ENCODE data around the gene AADACL3.
"Not testable (repeated sequence)": the region's sequence is repeated elsewhere in the genome, so short reads cannot be mapped to it uniquely, and the experiment has no call there.

The AADACL3 gene, protein sequence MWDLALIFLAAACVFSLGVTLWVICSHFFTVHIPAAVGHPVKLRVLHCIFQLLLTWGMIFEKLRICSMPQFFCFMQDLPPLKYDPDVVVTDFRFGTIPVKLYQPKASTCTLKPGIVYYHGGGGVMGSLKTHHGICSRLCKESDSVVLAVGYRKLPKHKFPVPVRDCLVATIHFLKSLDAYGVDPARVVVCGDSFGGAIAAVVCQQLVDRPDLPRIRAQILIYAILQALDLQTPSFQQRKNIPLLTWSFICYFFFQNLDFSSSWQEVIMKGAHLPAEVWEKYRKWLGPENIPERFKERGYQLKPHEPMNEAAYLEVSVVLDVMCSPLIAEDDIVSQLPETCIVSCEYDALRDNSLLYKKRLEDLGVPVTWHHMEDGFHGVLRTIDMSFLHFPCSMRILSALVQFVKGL

DNA sequence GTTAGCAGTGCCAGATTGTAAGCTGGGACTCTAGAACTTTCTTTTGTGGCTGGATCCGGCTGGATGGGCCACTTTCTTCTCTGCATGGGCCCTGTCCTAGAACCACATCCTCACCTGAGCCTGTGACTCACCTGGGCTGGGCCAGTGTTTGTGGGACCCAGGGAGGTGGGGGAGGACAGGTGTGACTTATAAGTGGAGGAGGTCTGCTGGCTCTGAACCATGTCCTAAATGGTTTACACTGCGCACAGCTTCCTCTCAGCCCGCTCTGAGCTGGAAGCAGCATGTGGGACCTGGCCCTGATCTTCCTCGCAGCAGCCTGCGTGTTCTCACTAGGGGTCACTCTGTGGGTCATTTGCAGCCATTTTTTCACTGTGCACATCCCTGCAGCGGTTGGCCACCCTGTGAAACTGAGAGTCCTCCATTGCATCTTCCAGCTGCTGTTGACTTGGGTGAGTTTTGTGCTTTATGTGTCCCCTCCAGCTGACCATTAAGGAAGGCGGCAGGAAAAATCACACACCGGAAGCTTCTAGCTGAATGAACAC, at the start of gene AADACL3:
Gene AADACL3 (plus strand): TSS at position 215 of the 542 bp plus-strand sequence. CDS start 67 bp downstream, at position 282.
- H3K27me3 Mint-ChIP-seq, result peaks cover 13% of the 10 kb centered on the region
- H3K9me3 Mint-ChIP-seq, result no peaks in the 10 kb centered on the region
- H3K4me3 Mint-ChIP-seq, result no peak within 1 kb of the TSS

DNA sequence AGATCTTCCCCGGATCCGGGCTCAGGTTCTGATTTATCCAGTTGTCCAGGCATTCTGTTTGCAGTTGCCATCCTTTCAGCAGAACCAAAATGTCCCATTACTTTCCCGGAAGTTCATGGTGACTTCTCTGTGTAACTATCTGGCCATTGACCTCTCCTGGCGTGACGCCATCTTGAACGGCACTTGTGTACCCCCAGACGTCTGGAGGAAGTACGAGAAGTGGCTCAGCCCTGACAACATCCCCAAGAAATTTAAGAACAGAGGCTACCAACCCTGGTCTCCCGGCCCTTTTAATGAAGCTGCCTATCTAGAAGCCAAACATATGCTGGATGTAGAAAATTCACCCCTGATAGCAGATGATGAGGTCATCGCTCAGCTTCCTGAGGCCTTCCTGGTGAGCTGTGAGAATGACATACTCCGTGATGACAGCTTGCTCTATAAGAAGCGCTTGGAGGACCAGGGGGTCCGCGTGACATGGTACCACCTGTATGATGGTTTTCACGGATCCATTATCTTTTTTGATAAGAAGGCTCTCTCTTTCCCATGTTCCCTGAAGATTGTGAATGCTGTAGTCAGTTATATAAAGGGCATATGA, 49.7 kb upstream of the AADACL3 start:
- Mint-ChIP-seq H3K4me3 (no peak overlapping the region), H3K27me3 (no peaks in the 10 kb centered on the region), H3K4me1 (no peaks in the 10 kb centered on the region), H3K27ac (no peak overlapping the region), H3K9me3 (no peaks in the 10 kb centered on the region), H3K36me3 (no peaks in the 10 kb centered on the region)

More for the DNA sequence above, at the start of gene AADACL3:
- Mint-ChIP-seq H3K27ac (no peak within 1 kb of the TSS), H3K4me1 (no peaks in the 10 kb centered on the region), H3K36me3 (no peaks in the 10 kb centered on the region)

DNA sequence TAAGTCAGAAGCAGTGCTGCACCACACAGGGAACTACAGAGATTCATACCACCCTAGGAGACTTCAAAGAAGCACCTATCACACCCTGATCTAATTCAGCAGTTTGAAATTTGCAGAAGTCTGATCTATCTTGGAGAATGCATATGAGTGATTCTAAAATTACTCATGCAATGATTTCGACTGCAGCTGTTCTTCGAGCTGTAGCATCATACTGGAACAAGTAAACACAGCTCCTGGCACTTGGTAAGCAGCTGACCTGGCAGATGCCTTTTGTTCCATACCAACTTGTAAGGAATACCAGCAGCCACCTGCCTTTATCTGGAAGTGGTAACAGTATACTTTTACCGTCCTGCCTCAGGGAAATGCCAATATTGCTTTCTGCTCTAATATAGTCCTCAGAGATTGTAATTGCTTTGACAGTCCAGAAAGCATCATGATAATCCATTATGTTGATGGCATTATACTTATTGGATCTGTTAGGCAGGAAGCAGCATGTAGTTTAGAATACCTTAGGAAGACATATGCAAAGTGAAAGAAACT, 46.3 kb upstream of the AADACL3 start:
- no peaks in the 10 kb centered on the region for H3K4me1 Mint-ChIP-seq
- H3K27ac Mint-ChIP-seq, result no peak overlapping the region
- H3K27me3 Mint-ChIP-seq, result no peaks in the 10 kb centered on the region
- H3K4me3 Mint-ChIP-seq, result no peak overlapping the region
- H3K9me3 Mint-ChIP-seq, result no peaks in the 10 kb centered on the region
- no peaks in the 10 kb centered on the region for H3K36me3 Mint-ChIP-seq

DNA sequence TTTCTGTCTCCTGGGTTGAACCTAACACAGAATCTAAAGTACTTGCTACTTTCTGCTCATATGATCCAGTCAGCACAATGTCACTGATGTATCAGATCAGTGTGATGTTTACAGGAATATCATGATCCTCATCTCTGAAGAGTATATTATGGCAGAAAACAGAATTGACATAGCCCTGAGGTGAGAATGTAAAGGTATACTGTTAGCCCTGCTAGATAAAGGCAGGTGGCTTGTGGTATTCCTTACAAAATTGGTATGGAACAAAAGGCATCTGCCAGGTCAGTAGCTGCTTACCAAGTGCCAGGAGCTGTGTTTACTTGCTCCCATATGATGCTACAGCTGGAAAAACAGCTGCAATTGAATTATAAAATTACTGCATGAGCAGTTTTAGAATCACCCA, 41.6 kb upstream of the AADACL3 start:
- no peaks in the 10 kb centered on the region for H3K9me3 Mint-ChIP-seq
- H3K36me3 Mint-ChIP-seq, result no peaks in the 10 kb centered on the region
- no peak overlapping the region for H3K4me3 Mint-ChIP-seq
- peaks cover 2% of the 10 kb centered on the region for H3K27me3 Mint-ChIP-seq
- H3K27ac Mint-ChIP-seq, result no peak overlapping the region
- no peaks in the 10 kb centered on the region for H3K4me1 Mint-ChIP-seq

DNA sequence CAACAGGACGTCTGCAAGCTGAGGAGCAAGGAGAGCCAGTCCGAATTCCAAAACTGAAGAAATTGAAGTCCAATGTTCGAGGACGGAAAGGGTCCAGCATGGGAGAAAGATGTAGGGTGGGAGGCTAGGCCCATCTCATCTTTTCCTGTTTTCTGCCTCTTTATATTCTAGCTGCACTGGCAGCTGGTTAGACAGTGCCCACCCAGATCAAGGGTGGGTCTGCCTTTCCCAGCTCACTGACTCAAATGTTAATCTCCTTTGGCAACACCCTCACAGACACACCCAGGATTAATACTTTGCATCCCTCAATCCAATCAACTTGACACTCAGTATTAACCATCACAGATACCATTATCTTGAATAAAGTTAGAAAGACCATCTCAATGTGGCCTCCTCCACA, 39.8 kb upstream of the AADACL3 start:
- not testable (repeated sequence) for H3K27ac Mint-ChIP-seq, H3K36me3 Mint-ChIP-seq, H3K4me3 Mint-ChIP-seq, H3K27me3 Mint-ChIP-seq, H3K4me1 Mint-ChIP-seq, H3K9me3 Mint-ChIP-seq

DNA sequence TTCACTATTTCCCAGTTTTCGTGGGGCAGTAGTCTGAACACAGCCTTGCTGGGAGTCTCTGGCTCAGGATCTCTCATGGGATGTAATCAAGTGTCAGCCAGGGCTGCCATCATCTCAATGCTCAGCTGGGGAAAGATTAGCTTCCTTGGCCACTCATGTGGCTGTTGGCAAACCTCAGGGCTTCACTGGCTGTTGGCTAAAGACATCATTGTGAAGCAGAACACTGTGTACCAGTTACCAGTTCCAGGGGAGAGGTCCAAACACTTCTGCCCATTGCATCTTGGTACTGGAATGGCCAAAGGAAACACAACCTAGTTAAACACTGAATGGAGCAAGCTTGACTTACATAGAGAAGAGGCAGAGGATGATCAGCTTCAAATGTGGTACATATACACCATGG, 38.3 kb upstream of the AADACL3 start:
- Mint-ChIP-seq H3K9me3 (peaks cover 4% of the 10 kb centered on the region), H3K27ac (no peak overlapping the region), H3K27me3 (peaks cover 9% of the 10 kb centered on the region), H3K36me3 (peaks cover 5% of the 10 kb centered on the region), H3K4me1 (no peaks in the 10 kb centered on the region), H3K4me3 (no peak overlapping the region)

DNA sequence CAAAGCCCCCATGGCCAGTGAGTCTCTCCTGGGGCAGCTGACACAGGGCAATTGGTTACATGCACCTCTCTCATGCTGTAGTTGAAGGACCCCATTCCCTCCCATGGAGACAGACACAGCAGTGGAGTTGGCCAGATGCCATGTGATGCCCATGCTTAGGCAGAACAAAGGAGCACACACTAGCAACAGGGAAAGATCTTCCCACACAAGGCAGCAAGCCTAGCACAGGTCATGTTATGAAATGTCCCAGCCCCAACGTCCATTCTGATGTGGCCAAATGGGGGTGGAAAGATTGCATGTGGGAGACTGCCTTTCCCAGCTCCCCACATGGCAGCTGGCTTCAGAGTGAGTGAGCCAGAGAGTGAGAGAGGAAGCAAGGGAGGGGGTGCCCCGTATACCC, 37.6 kb upstream of the AADACL3 start:
- Mint-ChIP-seq H3K27me3 (peaks cover 14% of the 10 kb centered on the region), H3K4me1 (no peaks in the 10 kb centered on the region), H3K9me3 (peaks cover 4% of the 10 kb centered on the region), H3K36me3 (peaks cover 5% of the 10 kb centered on the region), H3K4me3 (no peak overlapping the region), H3K27ac (peak overlapping the region; percentile 4)

DNA sequence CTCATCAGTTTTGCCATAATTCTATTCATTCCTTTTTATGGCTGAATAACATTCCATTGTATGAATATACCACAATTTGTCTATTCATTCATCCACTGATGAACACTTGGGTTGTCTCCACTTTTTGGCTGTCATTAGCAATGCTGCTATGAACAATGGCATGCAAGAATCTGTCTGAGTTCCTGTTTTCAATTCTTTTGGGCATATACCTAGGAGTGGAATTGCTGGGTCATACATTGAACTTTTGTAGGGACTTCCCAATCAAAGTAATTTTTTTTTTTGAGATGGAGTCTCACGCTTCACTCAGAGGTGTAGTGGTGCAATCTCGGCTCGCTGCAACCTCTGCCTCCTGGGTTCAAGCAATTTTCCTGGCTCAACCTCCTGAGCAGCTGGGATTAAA, 37.1 kb upstream of the AADACL3 start:
- Mint-ChIP-seq H3K4me3 (no peak overlapping the region), H3K4me1 (no peaks in the 10 kb centered on the region), H3K27me3 (peaks cover 15% of the 10 kb centered on the region), H3K9me3 (peaks cover 4% of the 10 kb centered on the region), H3K36me3 (peaks cover 5% of the 10 kb centered on the region), H3K27ac (no peak overlapping the region)

DNA sequence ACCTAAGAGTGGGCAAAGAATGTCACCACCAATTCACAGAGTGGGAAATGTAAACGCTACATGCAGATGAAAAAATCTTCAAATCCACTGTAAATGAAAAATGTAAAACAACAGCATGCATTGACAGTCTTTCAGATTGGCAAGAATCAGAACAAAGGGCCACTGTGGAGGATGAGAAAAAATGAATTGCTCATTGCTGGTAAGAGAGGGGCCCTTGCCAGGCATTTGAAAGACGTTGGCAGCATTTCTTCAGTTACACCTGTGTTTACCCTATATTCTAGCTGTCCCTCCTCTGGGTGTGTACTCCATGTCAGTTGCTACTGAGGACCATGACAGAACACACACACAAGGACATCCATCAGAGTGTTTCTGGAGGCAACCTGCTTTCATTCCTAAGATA, 25.8 kb upstream of the AADACL3 start:
- Mint-ChIP-seq H3K36me3 (no peaks in the 10 kb centered on the region), H3K4me3 (no peak overlapping the region), H3K27me3 (peaks cover 2% of the 10 kb centered on the region), H3K9me3 (no peaks in the 10 kb centered on the region), H3K4me1 (no peaks in the 10 kb centered on the region), H3K27ac (no peak overlapping the region)

DNA sequence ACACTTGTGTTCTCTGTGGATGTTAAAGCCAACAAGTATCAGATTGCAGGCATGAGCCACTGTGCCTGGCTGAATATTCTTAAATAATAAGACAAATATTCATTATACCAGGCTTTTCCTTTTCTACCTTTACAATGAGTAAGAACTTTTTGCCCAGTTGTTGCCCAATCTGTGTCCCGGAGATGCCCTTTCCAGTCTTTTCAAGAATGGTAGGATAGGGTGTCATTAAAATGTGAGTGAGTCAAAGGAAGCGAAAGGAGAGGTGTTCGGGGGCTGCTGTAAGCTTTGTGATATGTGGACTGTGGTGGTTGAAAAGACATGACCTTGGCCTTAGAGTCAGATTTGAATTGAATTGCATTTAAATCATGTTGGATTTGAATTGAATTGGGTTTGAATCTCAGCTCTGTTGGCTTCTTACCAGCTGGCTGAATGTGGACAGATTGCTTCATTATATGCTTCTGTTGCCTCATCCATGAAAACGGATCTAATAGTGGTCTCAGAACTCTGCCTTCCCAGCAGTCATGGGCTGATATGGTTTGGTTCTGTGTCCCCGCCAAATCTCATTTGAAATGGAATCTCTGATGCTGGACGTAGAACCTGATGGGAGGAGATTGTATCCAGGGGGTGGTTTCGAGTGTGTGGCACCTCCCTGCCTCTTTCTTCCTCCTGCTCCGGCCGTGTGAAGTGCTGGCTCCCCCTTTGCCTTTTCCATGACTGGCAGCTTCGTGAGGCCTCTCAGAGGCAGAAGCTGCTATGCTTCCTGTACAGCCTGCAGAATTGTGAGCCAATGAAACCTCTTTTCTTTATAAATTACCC, 22.7 kb upstream of the AADACL3 start:
- Mint-ChIP-seq H3K36me3 (no peaks in the 10 kb centered on the region), H3K4me1 (no peaks in the 10 kb centered on the region), H3K9me3 (no peaks in the 10 kb centered on the region), H3K27me3 (no peaks in the 10 kb centered on the region), H3K4me3 (no peak overlapping the region), H3K27ac (no peak overlapping the region)

DNA sequence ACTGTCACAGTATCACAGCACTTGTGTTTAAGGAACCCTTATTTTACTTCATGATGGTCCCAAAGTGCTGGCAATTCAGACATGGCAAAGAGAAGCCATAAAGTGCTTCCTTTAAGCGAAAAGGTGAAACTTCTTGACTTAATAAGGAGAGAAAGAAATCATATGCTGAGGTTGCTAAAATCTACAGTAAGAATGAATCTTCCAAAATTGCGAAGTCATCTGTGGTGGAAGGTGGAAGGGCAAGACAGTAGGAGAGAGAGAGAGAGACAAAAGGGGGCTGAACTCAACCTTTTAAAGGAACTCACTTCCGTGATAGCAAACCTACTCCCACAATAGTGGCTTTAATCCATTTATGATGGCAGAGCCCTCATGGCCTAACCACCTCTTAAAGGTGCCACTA, 19.3 kb upstream of the AADACL3 start:
- no peak overlapping the region for H3K27ac Mint-ChIP-seq
- H3K27me3 Mint-ChIP-seq, result peaks cover 10% of the 10 kb centered on the region
- no peak overlapping the region for H3K4me3 Mint-ChIP-seq

DNA sequence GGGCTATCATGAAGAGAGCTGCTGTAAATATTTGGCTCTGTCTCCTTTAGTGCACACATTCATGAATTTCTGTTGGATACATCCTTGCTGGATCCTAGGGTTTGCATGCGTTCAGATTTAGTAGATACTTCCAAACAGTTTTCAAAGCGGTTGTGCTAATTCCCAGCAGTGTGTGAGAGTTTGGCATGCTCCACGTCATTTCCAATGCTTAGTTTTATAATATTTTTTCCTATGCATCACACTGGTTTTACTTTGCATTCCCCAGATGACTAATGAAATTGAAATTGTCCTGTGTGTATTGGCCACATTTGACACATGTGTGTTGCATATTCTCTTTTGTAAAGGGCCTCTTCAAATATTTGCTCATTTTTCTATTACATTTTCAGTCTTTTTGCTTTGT, 18.5 kb upstream of the AADACL3 start:
- peaks cover 1% of the 10 kb centered on the region for H3K36me3 Mint-ChIP-seq
- H3K27me3 Mint-ChIP-seq, result peaks cover 10% of the 10 kb centered on the region
- H3K27ac Mint-ChIP-seq, result no peak overlapping the region
- H3K4me1 Mint-ChIP-seq, result no peaks in the 10 kb centered on the region
- no peak overlapping the region for H3K4me3 Mint-ChIP-seq
- H3K9me3 Mint-ChIP-seq, result no peaks in the 10 kb centered on the region

More for the DNA sequence above, 19.3 kb upstream of the AADACL3 start:
- Mint-ChIP-seq H3K4me1 (no peaks in the 10 kb centered on the region), H3K9me3 (no peaks in the 10 kb centered on the region), H3K36me3 (peaks cover 1% of the 10 kb centered on the region)

DNA sequence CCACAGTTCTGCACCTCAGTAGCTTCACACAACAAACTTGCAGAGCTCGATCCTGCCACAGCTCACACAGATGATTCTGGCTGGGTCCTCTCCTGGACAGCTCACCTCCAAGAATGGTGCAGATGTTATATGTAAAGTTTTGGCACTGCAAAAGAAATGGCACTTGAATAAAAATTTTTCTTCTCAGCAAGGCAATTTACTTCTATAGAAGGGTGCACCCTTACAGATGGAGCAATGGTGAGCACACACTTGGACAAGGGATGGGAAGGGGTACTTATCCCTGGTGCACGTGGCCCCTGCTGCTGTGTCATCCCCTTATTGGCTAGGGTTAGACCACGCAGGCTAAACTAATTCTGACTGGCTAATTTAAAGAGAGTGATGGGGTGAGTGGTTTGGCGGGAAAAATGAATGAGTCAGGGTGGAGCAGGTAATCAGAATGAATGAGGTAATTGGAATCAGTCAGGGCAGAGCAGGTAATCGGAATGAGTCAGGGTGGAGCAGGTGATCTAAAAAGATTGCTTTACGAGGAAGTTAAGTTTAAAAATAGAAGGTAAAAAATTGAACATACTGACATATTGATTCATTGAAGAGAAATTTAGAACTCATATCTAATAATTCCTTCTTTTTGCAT, 12.0 kb upstream of the AADACL3 start:
- H3K4me3 Mint-ChIP-seq, result no peak overlapping the region
- no peaks in the 10 kb centered on the region for H3K4me1 Mint-ChIP-seq
- no peak overlapping the region for H3K27ac Mint-ChIP-seq
- peaks cover 17% of the 10 kb centered on the region for H3K27me3 Mint-ChIP-seq
- H3K9me3 Mint-ChIP-seq, result peaks cover 6% of the 10 kb centered on the region
- H3K36me3 Mint-ChIP-seq, result peaks cover 1% of the 10 kb centered on the region

DNA sequence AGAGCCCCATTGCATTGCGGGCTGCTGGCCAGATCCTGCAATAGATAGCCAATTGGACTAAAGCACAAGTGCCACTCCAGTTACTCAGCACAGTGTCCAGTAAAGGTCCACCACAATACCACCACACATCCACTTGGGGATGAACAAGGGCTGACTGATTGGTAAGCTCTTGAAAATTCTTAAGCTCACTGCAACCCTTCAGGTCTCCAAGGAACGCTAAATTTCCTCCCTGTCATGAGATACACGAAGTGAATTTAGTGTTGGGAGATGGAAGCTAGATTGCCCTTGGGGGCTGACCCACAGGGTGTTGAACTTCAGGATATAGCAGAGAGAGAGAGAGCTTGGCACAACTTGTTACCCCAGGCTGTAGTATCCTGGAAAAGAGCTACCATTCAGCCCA, 9.8 kb upstream of the AADACL3 start:
- H3K9me3 Mint-ChIP-seq, result peaks cover 6% of the 10 kb centered on the region
- H3K27me3 Mint-ChIP-seq, result peaks cover 15% of the 10 kb centered on the region
- no peak overlapping the region for H3K27ac Mint-ChIP-seq
- H3K4me3 Mint-ChIP-seq, result no peak overlapping the region
- H3K4me1 Mint-ChIP-seq, result no peaks in the 10 kb centered on the region
- peaks cover 1% of the 10 kb centered on the region for H3K36me3 Mint-ChIP-seq

DNA sequence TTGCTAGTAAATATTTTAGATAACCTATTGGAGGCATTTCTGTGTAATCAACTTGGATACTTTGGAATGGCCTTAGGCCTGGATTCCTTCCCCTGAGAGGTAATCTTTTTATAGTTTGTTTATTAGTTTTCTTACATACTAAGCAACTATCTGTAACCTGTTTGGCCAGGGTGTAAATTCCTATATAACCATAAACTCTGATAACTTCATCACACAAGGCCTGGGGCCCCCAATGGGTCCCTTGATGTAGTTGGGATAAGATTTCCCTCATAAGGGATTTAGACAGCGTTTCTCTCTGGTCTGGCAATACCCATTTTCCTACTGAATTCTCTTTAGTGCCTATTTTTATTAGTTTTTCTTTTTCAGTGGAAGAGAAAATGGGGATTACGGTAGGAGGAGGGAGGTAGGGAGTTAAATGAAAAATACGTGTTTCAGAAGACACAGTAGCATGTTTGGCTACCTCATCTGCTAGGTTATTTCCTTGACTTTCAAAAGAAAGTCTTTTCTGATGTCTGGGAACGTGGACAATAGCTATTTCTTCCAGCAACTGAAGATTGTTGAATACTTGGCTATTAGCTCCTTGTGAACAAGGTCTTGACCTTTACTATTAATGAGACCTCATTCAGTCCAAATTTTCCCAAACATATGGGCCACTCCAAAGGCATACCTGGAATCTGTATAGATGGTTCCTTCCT, 7.4 kb upstream of the AADACL3 start:
- no peak overlapping the region for H3K27ac Mint-ChIP-seq
- H3K36me3 Mint-ChIP-seq, result no peaks in the 10 kb centered on the region
- no peak overlapping the region for H3K4me3 Mint-ChIP-seq
- no peaks in the 10 kb centered on the region for H3K4me1 Mint-ChIP-seq
- peaks cover 14% of the 10 kb centered on the region for H3K27me3 Mint-ChIP-seq
- peaks cover 6% of the 10 kb centered on the region for H3K9me3 Mint-ChIP-seq
